ENCODE data around the gene TEP1.

DNA sequence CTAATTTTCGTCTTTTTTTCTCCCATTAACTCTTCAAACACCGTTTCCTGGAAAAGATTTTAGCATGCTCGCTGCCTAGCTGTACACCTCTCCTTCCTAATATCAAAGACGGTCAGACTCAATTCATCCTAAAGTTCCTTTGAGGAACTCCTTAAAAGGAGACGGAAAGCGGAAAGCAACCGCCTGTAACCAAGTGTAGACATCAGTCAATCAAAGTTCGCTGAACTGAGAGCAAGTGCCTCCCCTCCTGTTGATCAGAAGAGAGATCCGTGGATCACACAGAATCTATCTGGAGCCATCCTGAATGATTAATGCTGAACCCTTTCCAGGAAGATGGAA is 412 bp upstream of the TEP1 start:
- no peak for TF ChIP-seq ZFX (IDR thresholded peaks at IDR 0.05; ENCODE audit: borderline replicate concordance)
- TF ChIP-seq, protein P1, sequence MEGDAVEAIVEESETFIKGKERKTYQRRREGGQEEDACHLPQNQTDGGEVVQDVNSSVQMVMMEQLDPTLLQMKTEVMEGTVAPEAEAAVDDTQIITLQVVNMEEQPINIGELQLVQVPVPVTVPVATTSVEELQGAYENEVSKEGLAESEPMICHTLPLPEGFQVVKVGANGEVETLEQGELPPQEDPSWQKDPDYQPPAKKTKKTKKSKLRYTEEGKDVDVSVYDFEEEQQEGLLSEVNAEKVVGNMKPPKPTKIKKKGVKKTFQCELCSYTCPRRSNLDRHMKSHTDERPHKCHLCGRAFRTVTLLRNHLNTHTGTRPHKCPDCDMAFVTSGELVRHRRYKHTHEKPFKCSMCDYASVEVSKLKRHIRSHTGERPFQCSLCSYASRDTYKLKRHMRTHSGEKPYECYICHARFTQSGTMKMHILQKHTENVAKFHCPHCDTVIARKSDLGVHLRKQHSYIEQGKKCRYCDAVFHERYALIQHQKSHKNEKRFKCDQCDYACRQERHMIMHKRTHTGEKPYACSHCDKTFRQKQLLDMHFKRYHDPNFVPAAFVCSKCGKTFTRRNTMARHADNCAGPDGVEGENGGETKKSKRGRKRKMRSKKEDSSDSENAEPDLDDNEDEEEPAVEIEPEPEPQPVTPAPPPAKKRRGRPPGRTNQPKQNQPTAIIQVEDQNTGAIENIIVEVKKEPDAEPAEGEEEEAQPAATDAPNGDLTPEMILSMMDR (IDR thresholded peaks at IDR 0.05), result no peak
